HuH-7 (cell line): Measurements from ENCODE around the gene COX8C.
"Not testable (repeated sequence)": the region's sequence is repeated elsewhere in the genome, so short reads cannot be mapped to it uniquely, and the experiment has no call there.

Experiments used
- DNase-seq: peaks from one replicate; pipeline ENCODE4 v3.0.0; 2011; ENCODE audit warnings: low spot score

The COX8C gene

GRCh38 chr14:93375673-93376156 lies 28.7 kb downstream of the COX8C start:
- DNase-seq = no peak

GRCh38 chr14:93379831-93380230 lies 32.8 kb downstream of the COX8C start:
- no peak for DNase-seq

GRCh38 chr14:93381644-93382043 lies 34.7 kb downstream of the COX8C start:
- no peak for DNase-seq

GRCh38 chr14:93384256-93384655 lies 37.3 kb downstream of the COX8C start:
- not testable (repeated sequence) for DNase-seq

- no peak for DNase-seq
Measured at GRCh38 chr14:93395231-93395630, 48.2 kb downstream of the COX8C start.

- DNase-seq = no peak
Measured at GRCh38 chr14:93396456-93396855, 49.5 kb downstream of the COX8C start.
